Activated CD4-positive, alpha-beta T cell treated with anti-CD3 and anti-CD28 coated beads, Interleukin-2, amount 10 ng/mL, durations not matched to agents 24 days and 14 days (primary cell): ENCODE measurements around the gene SLC19A3. TPM values are rescaled to one million over a fixed set of nuclear protein-coding genes. Genes with fewer than 3 reads are reported as not detected.

Experiments
- DNase-seq: peaks from one replicate; pipeline ENCODE4 v3.0.0; 2022
- H3K27ac Mint-ChIP-seq: one replicate; pipeline ENCODE4 v1.8.0; 2022; ENCODE audit warnings: mild to moderate bottlenecking, mixed read lengths
- H3K27me3 Mint-ChIP-seq: one replicate; pipeline ENCODE4 v1.8.0; 2022; ENCODE audit warnings: mixed read lengths
- H3K36me3 Mint-ChIP-seq: one replicate; pipeline ENCODE4 v1.8.0; 2022; ENCODE audit warnings: low read depth, mild to moderate bottlenecking, mixed read lengths
- H3K4me1 Mint-ChIP-seq: one replicate; pipeline ENCODE4 v1.8.0; 2021; ENCODE audit warnings: mixed read lengths
- H3K4me3 Mint-ChIP-seq: one replicate; pipeline ENCODE4 v1.8.0; 2022; ENCODE audit warnings: mild to moderate bottlenecking, moderate library complexity, mixed read lengths
- H3K9me3 Mint-ChIP-seq: one replicate; pipeline ENCODE4 v1.8.0; 2021; ENCODE audit warnings: mixed read lengths
- intact Hi-C: fragments of 100-400 bp; cut with micrococcal nuclease; formaldehyde crosslinking; loops from one replicate; pipeline ENCODE4 v1.15.1; 2023
- total RNA-seq: library from RNA; stranded (reverse); gene quantifications from 2 replicates; pipeline ENCODE4 v1.2.3, GENCODE V29; 2022

SLC19A3 gene
- total RNA-seq, 1 donor from 2014 or later = not detected

GRCh38 chr2:227634201-227634600 is 83.6 kb downstream of the SLC19A3 start:
- Mint-ChIP-seq H3K27me3 (peaks cover 25% of the 10 kb centered on the region), H3K4me1 (no peaks in the 10 kb centered on the region), H3K36me3 (no peaks in the 10 kb centered on the region), H3K4me3 (no peak overlapping the region), H3K9me3 (no peaks in the 10 kb centered on the region), H3K27ac (no peak overlapping the region)
- intact Hi-C loops = no loop called here
- DNase-seq = no peak

Other genes with a start within 250 kb of the SLC19A3 start
- gene AGFG1, start 245.9 kb downstream of the SLC19A3 start, total RNA-seq = 221 and 229 TPM in 2 replicates
- not detected in 2 replicates for gene SCYGR2, start 119.1 kb downstream of the SLC19A3 start, total RNA-seq
- gene SCYGR3, start 103.2 kb downstream of the SLC19A3 start, total RNA-seq = not detected in 2 replicates
- gene SCYGR4, start 100.5 kb downstream of the SLC19A3 start, total RNA-seq = not detected in 2 replicates
- gene SCYGR5, start 51.2 kb downstream of the SLC19A3 start, total RNA-seq = not detected in 2 replicates
- not detected in 2 replicates for gene SCYGR6, start 6.7 kb upstream of the SLC19A3 start, total RNA-seq
- gene SCYGR7, start 10.3 kb upstream of the SLC19A3 start, total RNA-seq = not detected in 2 replicates
- not detected in 2 replicates for gene SCYGR8, start 27.9 kb upstream of the SLC19A3 start, total RNA-seq
- gene CCL20, start 95.8 kb upstream of the SLC19A3 start, total RNA-seq = 3.2 and 4.4 TPM in 2 replicates
- not detected in 2 replicates for gene DAW1, start 153.6 kb upstream of the SLC19A3 start, total RNA-seq